ENCODE measurements around the gene BCOR.

The BCOR gene

DNA sequence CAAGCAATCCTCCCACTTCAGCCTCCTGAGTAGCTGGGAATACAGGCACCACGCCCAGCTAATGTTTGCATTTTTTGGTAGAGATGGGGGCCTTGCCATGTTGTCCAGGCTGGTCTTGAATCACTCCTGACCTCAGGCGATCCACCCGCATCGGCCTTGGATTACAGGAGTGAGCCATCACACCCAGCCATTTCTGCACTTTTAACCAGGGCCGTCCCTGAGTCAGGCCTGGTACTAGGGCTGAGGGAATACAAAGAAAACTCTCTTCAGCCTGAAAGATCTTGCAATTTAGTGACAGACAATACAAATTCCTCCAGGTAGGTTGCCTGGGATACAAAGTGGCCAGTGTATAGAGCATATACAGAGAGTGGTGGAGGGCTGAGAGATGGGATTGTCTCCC, 65.8 kb downstream of the BCOR start:
- DNase-seq (ENCODE audit: insufficient read length, low spot score) (no peak), FAIRE-seq (no peak)
- TF ChIP-seq POLR2A (IDR thresholded peaks at IDR 0.05; ENCODE audit: low read depth, low read length) (no peak), POLR2AphosphoS5 (IDR thresholded peaks at IDR 0.05; ENCODE audit: low read depth, low read length) (no peak), SPI1 (IDR thresholded peaks at IDR 0.05; ENCODE audit: low read depth, low read length) (no peak), PAX5 (IDR thresholded peaks at IDR 0.05; ENCODE audit: insufficient read depth, low read length, severe bottlenecking) (no peak), POU2F2 (IDR thresholded peaks at IDR 0.05; ENCODE audit: low read depth, low read length) (no peak), TAF1 (IDR thresholded peaks at IDR 0.05; ENCODE audit: low read depth, low read length) (no peak)

DNA sequence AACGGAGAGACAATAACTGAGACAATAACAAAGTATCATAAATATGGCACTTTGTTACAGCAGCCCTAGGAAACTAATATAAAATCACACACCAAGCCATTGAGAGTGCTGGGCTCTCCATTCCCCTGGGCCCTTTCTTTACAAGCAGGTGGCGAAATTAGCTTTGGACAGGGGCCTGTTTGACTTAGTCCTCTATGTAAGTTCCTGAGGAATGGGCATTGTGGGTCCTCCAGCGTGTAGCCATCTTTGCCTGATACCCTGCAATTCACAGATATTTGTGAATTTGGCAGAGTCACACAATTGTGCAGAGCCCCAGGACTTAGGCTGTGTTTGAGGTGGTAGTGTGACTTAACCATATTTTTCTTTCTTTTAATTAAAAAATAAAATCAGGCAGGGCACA, 67.6 kb downstream of the BCOR start:
- DNase-seq (ENCODE audit: insufficient read length, low spot score) (no peak), FAIRE-seq (no peak)

DNA sequence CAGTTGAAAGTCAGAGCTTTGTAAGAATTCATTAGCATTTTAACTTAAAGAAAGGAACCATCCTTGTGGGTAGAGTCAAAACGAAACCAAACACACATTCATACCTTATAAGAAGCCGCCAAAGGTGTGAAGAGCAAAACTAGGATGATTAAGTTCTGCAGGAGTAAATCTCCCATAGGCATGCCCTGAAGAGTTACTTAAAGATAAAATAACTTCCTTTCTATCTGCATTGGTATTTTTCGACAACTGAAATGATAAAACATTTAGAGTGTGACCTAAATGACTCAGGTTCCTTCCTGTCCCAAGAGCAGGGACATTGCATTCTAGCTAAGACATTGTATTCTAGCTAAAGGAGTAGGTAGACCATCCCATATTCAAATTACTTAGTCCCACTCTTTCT, 75.3 kb downstream of the BCOR start:
- peak; percentile 57 for FAIRE-seq
- TF ChIP-seq TAF1 (IDR thresholded peaks at IDR 0.05; ENCODE audit: low read depth, low read length) (no peak), POLR2A (IDR thresholded peaks at IDR 0.05; ENCODE audit: low read depth, low read length) (no peak), POU2F2 (IDR thresholded peaks at IDR 0.05; ENCODE audit: low read depth, low read length) (no peak), PAX5 (IDR thresholded peaks at IDR 0.05; ENCODE audit: insufficient read depth, low read length, severe bottlenecking) (no peak), SPI1 (IDR thresholded peaks at IDR 0.05; ENCODE audit: low read depth, low read length) (no peak)
- no peak for DNase-seq (ENCODE audit: insufficient read length, low spot score)

More for the DNA sequence above, 67.6 kb downstream of the BCOR start:
- TF ChIP-seq PAX5 (IDR thresholded peaks at IDR 0.05; ENCODE audit: insufficient read depth, low read length, severe bottlenecking) (no peak), SPI1 (IDR thresholded peaks at IDR 0.05; ENCODE audit: low read depth, low read length) (no peak), TAF1 (IDR thresholded peaks at IDR 0.05; ENCODE audit: low read depth, low read length) (no peak)

DNA sequence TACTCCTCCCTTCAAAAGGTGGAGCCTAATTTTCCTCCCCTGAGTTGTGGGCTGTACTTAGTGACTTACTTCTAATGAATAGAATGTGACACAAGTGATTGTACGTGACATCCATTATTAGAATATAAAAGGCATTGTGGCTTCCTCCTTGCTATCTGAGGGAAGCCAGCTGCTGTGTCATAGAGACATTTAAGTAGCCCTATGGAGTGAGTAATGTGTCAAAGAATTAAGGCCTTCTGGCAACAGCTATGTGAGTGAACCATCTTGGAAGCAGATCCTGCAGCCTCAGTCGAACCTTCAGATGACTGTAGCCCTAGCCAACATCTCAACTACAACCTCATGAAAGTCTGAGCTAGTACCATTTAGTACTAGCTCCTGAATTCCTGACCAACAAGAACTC, 76.1 kb downstream of the BCOR start:
- no peak for DNase-seq (ENCODE audit: insufficient read length, low spot score)
- FAIRE-seq: no peak
- TF ChIP-seq POU2F2 (IDR thresholded peaks at IDR 0.05; ENCODE audit: low read depth, low read length) (no peak), POLR2AphosphoS5 (IDR thresholded peaks at IDR 0.05; ENCODE audit: low read depth, low read length) (no peak), POLR2A (IDR thresholded peaks at IDR 0.05; ENCODE audit: low read depth, low read length) (no peak), TAF1 (IDR thresholded peaks at IDR 0.05; ENCODE audit: low read depth, low read length) (no peak), PAX5 (IDR thresholded peaks at IDR 0.05; ENCODE audit: insufficient read depth, low read length, severe bottlenecking) (no peak), SPI1 (IDR thresholded peaks at IDR 0.05; ENCODE audit: low read depth, low read length) (no peak)

DNA sequence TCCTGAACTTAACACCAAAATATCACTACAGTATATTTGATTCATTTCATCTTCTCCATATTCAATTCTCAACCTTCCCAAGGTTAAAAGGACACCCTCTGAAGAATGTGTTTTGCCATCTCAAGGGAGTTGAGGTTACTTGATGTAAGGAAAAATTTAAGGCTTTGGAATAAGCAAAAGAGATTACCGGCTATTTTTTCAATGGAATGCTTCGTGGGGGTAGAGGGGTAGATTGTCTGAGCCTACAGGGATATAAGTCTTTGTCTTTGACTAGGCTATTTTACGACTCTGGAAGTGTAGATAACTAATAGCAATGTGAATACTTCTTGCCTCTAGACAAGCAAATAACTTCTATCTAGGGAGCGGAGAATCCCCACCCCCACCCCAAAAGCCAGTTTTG, 78.2 kb downstream of the BCOR start:
- TF ChIP-seq PAX5 (IDR thresholded peaks at IDR 0.05; ENCODE audit: insufficient read depth, low read length, severe bottlenecking) (no peak), SPI1 (IDR thresholded peaks at IDR 0.05; ENCODE audit: low read depth, low read length) (no peak), POLR2AphosphoS5 (IDR thresholded peaks at IDR 0.05; ENCODE audit: low read depth, low read length) (no peak), POLR2A (IDR thresholded peaks at IDR 0.05; ENCODE audit: low read depth, low read length) (no peak), TAF1 (IDR thresholded peaks at IDR 0.05; ENCODE audit: low read depth, low read length) (no peak), POU2F2 (IDR thresholded peaks at IDR 0.05; ENCODE audit: low read depth, low read length) (no peak)
- DNase-seq (ENCODE audit: insufficient read length, low spot score) (no peak), FAIRE-seq (no peak)

DNA sequence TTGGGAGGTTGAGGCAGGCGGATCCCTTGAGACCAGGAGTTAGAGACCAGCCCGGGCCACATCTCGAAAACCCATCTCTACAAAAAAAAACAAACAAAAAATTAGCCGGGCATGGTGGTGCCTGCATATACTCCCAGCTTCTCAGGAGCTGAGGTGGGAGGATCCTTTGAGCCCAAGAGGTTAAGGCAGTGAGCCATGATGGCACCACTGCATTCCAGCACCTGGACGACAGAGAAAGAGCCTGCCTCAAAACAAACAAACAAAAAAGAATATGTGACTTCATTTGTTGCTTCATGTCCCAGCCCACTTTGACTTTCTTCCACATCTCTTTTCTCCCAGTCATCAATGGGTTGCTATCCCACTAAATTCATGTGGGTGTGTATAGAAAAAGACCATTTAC, 79.7 kb downstream of the BCOR start:
- FAIRE-seq (no peak), DNase-seq (ENCODE audit: insufficient read length, low spot score) (no peak)
- TF ChIP-seq POU2F2 (IDR thresholded peaks at IDR 0.05; ENCODE audit: low read depth, low read length) (no peak), POLR2A (IDR thresholded peaks at IDR 0.05; ENCODE audit: low read depth, low read length) (no peak), POLR2AphosphoS5 (IDR thresholded peaks at IDR 0.05; ENCODE audit: low read depth, low read length) (no peak)

GRCh38 chrX:40016749-40017148, 81.0 kb downstream of the BCOR start:
- no peak for FAIRE-seq
- no peak for TF ChIP-seq POLR2AphosphoS5 (IDR thresholded peaks at IDR 0.05; ENCODE audit: low read depth, low read length)
- 0 out of 2 replicates have a peak, but pooled peaks have one; percentile 11 for TF ChIP-seq SPI1 (IDR thresholded peaks at IDR 0.05; ENCODE audit: low read depth, low read length)

DNA sequence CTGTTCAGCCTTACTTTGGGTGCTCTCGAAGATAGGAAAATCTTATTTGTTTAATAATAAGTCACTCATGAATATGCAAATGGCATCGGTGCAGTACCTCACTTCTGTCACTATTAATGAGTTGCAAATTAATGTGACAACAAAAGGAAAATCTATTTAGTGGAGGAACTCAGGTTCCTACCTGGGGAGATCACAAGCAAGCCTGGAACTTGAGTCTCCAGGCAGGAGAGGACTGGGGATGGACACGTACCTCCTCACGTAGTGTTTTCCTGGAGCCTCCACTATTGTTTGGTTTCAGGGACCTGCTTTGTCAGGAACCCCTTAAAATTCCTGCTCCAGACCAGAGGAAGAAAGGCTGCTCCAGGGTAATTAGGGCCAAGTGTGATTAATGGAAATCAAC, 82.1 kb downstream of the BCOR start:
- FAIRE-seq (no peak), DNase-seq (ENCODE audit: insufficient read length, low spot score) (no peak)
- TF ChIP-seq POLR2A (IDR thresholded peaks at IDR 0.05; ENCODE audit: low read depth, low read length) (no peak), POLR2AphosphoS5 (IDR thresholded peaks at IDR 0.05; ENCODE audit: low read depth, low read length) (no peak), POU2F2 (IDR thresholded peaks at IDR 0.05; ENCODE audit: low read depth, low read length) (no peak), SPI1 (IDR thresholded peaks at IDR 0.05; ENCODE audit: low read depth, low read length) (no peak), PAX5 (IDR thresholded peaks at IDR 0.05; ENCODE audit: insufficient read depth, low read length, severe bottlenecking) (no peak), TAF1 (IDR thresholded peaks at IDR 0.05; ENCODE audit: low read depth, low read length) (no peak)

More at GRCh38 chrX:40016749-40017148, 81.0 kb downstream of the BCOR start:
- DNase-seq (ENCODE audit: insufficient read length, low spot score): no peak

- DNase-seq (ENCODE audit: insufficient read length, low spot score) (no peak), FAIRE-seq (peak; percentile 78)
- TF ChIP-seq POU2F2 (IDR thresholded peaks at IDR 0.05; ENCODE audit: low read depth, low read length) (no peak), POLR2A (IDR thresholded peaks at IDR 0.05; ENCODE audit: low read depth, low read length) (no peak), PAX5 (IDR thresholded peaks at IDR 0.05; ENCODE audit: insufficient read depth, low read length, severe bottlenecking) (no peak), POLR2AphosphoS5 (IDR thresholded peaks at IDR 0.05; ENCODE audit: low read depth, low read length) (no peak), SPI1 (IDR thresholded peaks at IDR 0.05; ENCODE audit: low read depth, low read length) (no peak), TAF1 (IDR thresholded peaks at IDR 0.05; ENCODE audit: low read depth, low read length) (no peak)
Measured at GRCh38 chrX:40013266-40014195, 84.2 kb downstream of the BCOR start.

- FAIRE-seq (peak; percentile 89), DNase-seq (ENCODE audit: insufficient read length, low spot score) (no peak)
- no peak for TF ChIP-seq POLR2A (IDR thresholded peaks at IDR 0.05; ENCODE audit: low read depth, low read length)
- no peak for TF ChIP-seq TAF1 (IDR thresholded peaks at IDR 0.05; ENCODE audit: low read depth, low read length)
- no peak for TF ChIP-seq PAX5 (IDR thresholded peaks at IDR 0.05; ENCODE audit: insufficient read depth, low read length, severe bottlenecking)
- no peak for TF ChIP-seq SPI1 (IDR thresholded peaks at IDR 0.05; ENCODE audit: low read depth, low read length)
- no peak for TF ChIP-seq POU2F2 (IDR thresholded peaks at IDR 0.05; ENCODE audit: low read depth, low read length)
- no peak for TF ChIP-seq POLR2AphosphoS5 (IDR thresholded peaks at IDR 0.05; ENCODE audit: low read depth, low read length)
Measured at GRCh38 chrX:40012868-40013265, 84.9 kb downstream of the BCOR start.

Data from GM12891 (cell line).